HFF-Myc (cell line): ENCODE measurements around the gene TGIF2.
"Not testable (repeated sequence)": the region's sequence is repeated elsewhere in the genome, so short reads cannot be mapped to it uniquely, and the experiment has no call there.

Source experiments
- DNase-seq: peaks from one replicate; pipeline ENCODE4 v3.0.0-alpha.2; 2011; ENCODE audit warnings: low read depth; ENCODE audit errors: extremely low read depth
- H3K4me3 ChIP-seq: replicated peaks from 2 replicates; pipeline ENCODE4 v1.5.1; 2011; ENCODE audit warnings: low read depth, mild to moderate bottlenecking, control low read depth, low read length
- CTCF ChIP-seq: IDR thresholded peaks from 2 replicates; pipeline ENCODE4 v1.5.1; 2012; ENCODE audit warnings: mild to moderate bottlenecking, low read depth, low read length, control low read depth; ENCODE audit errors: missing control alignments

TGIF2 gene

GRCh38 chr20:36563374-36563773 lies 10.0 kb upstream of the TGIF2 start:
- no peak for DNase-seq
- TF ChIP-seq CTCF, result no peak
- H3K4me3 ChIP-seq, result no peak overlapping the region

- not testable (repeated sequence) for H3K4me3 ChIP-seq, DNase-seq
Observed at GRCh38 chr20:36564078-36564725, 9.2 kb upstream of the TGIF2 start.

- H3K4me3 ChIP-seq, DNase-seq: not testable (repeated sequence)
Observed at GRCh38 chr20:36564726-36565121, 8.7 kb upstream of the TGIF2 start.

- no peak for DNase-seq
- no peak overlapping the region for H3K4me3 ChIP-seq
- TF ChIP-seq CTCF, result no peak
Observed at GRCh38 chr20:36565520-36565919, 7.9 kb upstream of the TGIF2 start.

- no peak for TF ChIP-seq CTCF
- DNase-seq, result no peak
- H3K4me3 ChIP-seq, result no peak overlapping the region
Observed at GRCh38 chr20:36569847-36570429, 3.5 kb upstream of the TGIF2 start.

GRCh38 chr20:36571564-36572504 lies 1.6 kb upstream of the TGIF2 start:
- no peak for TF ChIP-seq CTCF
- no peak for DNase-seq
- peak overlapping the region; percentile 53; the same call in 1 of the 2 replicates for H3K4me3 ChIP-seq

- TF ChIP-seq CTCF, result no peak
- peak overlapping the region; percentile 53 for H3K4me3 ChIP-seq
- no peak for DNase-seq
Observed at GRCh38 chr20:36572701-36573102, 695 bp upstream of the TGIF2 start.
